ENCODE measurements around the gene STRN3.
A peak's percentile ranks its signal among the peaks of the same experiment; 100 is the strongest.
"Not testable (repeated sequence)": the region's sequence is repeated elsewhere in the genome, so short reads cannot be mapped to it uniquely, and the experiment has no call there.

Gene STRN3

DNA sequence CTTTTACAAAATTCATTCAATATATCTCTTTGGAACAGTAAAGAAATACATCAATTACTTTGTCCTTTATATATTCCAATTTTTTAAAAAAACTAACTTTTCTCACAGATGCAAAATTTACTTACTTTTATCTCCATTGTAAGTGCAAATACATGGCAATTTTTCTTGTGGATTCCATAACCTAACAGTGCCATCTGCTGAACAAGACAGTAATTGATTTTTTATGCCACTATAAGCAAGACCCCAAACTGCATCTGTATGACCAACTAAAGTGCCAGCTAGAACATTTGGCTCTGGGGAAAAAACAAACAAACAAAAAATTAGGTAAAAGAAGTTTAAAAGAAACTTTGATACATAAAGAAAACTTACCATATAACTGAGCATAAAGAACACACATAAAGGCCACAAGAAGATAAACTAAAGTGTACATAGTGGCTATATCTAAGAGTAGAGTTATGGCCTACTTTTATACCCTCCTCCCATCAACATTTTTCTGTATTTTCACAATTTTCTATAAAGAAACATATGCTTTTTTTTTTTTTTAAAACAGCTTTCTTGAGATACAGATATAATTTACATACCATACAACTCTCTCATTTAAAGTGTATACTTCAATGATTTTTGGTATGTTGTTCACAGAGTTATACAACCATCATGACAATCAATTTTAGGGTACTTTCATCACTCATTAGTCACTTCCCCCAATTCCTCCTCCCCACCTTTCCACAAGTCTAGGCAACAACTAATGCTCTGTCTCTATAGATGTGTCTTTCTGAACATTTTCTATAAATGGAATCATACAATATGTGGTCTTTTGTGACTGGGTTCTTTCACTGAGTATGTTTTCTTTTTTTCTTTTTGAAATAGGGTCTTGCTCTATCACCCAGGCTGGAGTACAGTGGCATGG is 119.2 kb downstream of the STRN3 start:
- DNase-seq: no peak

DNA sequence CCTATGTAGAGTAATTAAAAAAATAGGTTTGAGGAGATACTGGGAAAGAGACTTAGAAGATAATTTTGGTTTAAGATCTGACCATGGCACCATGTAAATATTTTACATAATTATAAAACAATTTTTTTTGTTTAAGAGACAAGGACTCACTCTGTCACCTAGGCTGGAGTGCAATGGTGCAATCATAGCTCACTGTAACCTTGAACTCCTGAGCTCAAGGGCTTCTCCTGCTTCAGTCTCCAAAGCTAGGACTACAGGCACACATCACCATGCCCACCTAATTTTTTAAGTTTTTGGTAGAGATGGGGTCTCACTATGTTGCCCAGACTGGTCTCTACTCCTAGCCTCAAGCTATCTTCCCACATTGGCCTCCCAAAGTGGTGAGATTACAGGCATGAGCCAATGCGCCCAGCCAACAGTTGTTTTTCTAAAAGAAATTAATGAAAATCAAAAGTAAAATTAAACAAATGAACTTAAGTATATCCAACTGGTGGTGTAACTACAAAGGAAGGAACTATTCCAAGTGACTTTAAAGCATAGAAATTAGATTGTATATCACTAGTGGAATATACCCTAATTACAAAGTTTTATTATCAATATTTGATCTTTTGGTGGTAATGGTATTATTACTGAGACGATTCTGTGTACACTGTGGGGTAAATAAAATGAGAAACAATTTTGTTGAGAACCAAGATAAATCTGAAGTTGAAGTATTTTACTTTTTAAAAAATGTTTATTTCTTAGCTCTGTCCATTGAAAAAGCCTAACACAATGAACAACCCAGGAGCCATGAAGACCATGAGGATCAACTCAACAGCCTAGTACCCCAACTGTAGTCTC is 122.7 kb downstream of the STRN3 start:
- no peak for DNase-seq

DNA sequence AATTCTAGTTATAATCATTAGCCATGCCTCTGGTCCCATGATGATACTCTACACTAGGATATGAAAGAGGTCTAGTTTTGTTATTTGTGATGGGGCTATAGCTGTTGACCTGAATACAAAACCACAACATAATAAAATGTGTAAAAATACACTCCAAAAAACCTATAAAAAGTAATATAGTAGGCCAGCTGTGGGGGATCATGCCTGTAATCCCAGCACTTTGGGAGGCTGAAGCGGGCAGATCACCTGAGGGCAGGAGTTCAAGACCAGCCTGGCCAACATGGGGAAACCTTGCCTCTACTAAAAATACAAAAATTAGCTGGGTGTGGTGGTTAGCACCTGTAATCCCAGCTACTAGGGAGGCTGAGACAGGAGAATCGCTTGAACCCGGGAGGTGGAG is 129.1 kb downstream of the STRN3 start:
- DNase-seq: not testable (repeated sequence)

DNA sequence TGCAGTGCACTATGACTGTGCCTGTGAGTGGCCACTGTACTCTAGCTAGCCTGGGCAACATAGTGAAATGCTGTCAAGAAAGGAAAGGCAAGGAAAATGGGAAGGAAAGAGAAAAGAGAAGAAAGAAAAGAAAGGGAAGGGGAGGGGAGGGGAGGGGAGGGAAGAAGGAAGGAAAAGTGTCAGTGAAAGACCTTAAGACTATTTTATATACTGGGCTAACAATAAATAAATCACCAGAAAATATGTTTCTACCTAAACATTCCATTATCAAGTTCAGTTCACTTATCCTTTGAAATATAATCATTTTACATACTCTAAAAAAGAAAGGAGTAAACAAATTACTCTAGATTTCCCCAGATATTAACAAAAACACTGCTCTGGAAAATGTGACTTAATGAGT is 129.7 kb downstream of the STRN3 start:
- no peak for DNase-seq

DNA sequence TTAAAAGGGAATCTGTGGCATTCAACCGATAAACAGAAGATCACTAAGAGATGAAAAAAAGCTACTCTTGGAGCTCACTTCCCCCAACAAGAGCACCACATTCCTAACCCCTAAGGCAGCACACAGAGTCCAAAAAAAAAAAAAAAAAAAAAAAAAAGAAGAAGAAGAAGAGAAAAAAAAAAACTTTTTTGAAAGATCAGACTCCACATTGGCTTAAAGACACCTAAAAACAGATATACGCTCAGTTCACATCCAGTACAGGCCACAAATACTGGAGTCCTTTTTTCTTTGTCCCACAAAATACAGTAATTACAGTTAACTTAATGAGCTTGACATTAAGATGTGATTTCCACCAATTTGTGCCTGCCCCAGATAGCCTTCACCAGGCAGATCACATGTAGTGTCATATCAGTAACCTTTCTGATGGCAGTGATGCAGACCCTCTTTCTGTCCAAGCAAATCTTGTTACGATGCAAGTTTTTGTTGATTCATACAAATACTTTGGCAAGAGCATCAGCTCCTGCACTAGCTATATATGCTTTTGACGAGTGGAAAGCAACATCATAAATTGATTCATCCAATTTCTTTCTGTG is 131.2 kb downstream of the STRN3 start:
- no peak for DNase-seq

DNA sequence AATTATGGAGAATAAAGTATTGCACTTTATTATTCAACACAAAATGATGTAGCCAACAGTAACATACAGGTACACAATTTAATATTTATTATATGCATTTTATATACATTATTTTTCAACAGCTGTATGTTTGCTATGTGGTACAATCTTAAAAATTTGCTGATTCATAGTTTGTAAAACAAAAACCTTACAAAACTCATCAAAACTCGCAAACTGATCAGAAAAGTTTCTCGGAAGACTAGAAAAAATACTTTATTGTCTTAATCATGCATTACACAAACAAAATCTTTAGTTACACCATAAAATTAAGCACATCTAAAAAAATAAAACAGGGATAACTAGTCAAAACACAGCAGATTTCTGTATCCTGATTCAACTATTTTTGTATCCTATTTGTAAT is 132.4 kb downstream of the STRN3 start:
- DNase-seq: no peak

DNA sequence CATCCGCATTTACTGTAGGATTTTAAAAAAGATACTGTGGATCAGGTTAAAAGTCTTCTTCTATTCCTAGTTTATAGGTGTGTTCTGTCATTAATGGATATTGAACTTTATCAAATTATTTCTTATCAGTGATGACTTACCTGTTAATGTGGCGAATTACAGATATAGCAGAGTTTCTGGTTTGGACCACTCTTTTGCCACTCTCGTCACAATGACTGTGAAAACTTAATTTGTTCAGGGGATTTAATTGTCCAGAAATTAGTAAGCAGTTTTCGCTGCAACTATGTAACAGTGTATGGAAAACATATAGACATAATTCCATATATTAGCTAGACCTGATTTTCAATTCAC is 137.0 kb downstream of the STRN3 start:
- no peak for DNase-seq

DNA sequence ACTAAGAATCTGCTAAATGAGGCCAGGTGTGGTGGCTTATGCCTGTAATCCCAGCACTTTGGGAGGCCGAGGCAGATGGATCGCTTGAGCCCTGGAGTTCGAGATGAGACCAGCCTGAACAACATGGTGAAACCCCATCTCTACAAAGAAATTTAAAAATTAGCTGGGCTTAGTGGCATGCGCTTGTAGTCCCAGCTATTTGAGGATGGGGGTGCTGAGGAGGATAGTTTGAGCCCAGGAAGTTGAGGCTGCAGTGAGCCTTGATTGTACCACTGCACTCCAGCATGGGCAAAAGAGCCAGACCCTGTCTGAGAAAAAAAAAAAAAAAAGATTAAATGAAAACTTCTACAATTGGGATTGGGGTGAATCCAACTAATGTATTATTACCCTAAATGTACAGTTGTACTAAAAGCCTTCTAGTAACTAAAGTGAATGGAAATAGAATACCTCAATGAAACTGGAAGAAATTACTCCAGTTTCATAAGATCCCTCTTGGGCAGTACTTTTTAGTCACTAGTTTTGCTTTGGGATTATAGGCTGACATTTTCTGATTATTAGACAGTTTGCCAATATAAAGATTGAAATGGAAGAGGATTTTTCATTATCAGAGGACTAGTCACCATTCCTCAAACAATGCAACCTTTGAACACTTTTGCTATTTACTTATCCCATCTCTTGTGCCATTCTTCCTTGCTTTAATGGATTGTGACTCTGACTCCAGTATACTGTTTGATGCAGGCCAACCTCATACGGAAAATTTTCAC is 137.5 kb downstream of the STRN3 start:
- no peak for DNase-seq

DNA sequence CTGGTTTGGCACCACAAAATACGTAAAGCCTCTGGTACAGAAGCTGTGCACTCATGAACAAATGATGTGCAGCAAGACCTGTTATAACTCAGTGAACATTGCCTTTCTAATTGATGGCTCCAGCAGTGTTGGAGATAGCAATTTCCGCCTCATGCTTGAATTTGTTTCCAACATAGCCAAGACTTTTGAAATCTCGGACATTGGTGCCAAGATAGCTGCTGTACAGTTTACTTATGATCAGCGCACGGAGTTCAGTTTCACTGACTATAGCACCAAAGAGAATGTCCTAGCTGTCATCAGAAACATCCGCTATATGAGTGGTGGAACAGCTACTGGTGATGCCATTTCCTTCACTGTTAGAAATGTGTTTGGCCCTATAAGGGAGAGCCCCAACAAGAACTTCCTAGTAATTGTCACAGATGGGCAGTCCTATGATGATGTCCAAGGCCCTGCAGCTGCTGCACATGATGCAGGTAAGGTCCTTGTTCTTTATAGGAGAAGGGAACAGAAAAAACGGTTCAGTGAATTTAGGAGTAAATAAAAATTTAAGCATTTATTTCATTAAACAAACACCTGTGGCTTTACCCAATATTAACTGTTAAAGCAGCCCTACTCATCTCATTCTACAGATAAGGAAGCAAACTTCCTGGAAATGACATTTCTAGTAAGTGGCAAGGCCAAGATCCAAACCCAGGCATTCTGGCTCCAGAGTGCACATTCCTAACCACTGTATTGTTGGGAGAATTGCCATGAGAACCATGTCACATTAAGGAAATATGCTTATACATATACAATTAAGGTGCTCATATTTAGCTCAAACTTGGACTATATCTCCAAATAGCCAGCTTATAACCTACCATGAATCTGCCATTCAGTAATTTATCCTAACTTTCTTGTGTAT is 140.1 kb downstream of the STRN3 start:
- no peak for DNase-seq

DNA sequence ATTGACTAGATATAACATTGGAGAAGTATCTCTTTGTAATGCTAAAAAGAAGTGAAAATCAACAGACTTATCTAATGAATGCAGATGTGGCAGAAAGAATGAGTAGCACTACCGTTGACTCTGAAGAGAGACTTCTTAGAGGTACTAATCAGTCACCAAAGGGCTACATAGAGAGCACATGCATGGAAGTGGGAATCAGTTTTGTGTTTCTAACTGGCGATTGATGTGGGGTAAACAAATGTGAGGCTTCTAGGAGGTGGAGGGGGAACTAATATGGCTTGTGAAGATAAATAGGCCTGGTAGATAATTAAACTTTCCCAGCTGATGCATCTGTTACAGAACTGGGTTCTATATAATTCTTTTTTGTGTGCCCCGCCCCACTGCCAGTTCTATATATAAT is 141.3 kb downstream of the STRN3 start:
- no peak for DNase-seq

DNA sequence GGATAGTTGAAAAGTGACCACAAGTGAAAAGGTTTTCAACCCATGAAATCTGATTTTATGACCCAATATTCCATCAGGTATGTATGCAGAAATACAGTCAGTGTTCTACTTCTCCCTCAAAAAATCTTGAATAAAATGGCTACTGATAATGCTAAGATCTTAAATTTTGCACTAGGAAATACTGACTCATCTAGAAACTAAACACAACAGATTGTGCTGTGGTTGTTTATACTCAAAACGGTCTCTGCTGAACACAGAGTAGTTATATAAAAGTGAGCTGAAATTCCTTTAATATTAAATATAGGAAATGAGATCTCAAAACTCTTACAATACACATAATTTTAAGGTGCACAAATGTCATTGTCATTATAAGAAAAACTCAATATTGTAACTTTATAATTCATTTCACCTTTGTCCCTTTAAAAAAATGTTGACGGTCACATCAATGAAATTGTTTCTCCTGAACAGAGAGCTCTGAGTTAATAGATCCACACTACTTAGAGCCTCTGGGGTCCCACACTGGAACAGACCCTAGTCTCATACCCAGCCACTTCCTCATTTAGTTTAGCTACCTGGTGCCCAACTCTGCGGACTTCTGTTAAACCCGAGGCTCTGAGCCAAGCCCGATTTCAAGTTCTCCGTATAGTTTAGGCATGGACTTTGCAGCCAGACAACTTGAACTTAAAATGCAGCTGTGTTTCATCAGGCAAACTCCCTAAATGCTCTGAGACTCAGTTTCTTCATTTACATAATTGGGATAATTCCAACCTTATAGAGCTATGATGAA is 142.5 kb downstream of the STRN3 start:
- no peak for DNase-seq

DNA sequence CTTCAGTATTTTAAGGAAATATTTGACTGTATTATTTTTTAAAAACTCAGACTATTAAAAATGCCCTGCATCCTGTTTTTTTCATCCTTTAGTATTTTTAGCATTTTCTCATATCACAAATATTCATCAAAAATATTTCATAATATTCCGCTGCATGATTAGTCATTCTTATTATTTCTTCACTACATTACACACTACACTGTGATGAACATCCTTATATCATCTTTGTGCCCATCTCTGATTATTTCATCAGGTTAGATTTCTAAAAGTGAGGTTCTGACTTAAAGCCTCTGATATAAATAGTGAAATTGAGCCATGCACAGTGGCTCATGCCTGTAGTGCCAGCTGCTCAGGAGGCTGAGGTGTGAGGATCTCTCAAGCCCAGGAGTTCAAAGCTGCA is 143.7 kb downstream of the STRN3 start:
- peak in 1 of 2 donors; percentile 46 for DNase-seq

DNA sequence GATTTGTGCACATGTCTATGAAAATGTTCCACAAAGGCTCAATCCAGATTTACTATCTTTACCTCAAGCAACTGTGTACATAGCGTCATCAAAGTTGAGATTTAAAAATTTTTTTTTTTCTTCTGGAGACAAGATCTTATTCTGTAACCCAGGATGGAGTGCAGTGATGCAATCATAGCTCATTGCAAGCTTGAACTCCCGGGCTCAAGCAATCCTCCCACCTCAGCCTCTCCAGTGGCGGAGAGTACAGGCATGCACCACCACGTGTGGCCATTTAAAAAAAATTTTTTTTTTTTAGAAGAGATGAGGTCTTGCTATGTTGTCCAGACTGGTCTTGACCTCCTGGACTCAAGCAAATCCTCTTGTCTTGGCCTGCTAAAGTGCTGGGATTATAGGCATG is 149.5 kb downstream of the STRN3 start:
- DNase-seq: no peak

DNA sequence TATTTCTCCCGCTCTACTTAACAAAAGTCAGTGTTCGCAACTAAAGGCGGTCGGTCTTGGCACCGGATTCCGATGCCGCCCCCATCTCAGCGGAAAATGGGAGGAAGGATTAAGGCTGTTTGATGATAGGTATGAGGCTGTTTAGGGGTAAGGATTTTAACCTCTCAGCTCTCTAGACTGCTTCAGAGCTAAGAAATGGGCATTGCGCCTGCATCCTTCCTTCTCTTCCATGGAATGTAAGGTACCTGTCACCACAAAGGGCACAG is 150.5 kb downstream of the STRN3 start:
- no peak for DNase-seq

DNA sequence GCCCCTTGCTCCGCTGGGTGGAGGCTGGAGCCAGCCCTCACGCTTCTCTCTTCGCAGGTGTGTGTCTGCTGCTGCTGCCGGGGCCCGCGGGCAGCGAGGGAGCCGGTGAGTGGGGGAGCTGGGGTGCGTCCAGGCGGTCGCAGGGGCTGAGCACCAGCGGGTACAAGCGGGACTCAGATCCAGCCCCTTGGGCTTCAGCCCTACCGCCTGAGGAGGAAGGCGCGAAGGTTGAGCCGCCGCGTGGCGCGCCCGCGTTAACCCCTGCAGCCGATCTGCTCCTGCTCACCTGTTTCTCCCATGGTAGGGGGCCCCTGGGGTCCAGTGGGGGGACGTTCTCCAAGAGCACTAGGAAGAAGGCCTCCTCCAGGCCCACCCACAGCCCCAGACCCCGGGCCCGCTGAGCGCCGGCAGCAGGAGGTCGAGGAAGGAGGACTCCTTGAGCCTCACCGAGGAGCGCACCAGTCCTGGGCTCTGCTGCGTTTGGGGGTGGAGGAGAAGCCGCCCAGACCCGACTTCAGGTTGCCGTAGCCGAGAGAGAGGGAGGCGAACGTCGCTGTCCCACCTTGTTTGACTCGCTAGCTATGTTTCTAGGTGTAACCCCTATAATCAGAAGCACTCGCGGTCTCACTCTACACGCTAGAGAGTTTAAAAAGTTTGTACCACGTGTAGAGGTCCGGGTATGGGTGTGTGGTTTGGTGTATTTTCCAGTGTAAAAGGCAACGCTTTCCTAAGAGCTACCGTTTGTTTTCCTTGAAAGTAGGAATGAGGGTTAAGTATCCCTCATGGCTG is 151.0 kb downstream of the STRN3 start:
- DNase-seq: no peak

DNA sequence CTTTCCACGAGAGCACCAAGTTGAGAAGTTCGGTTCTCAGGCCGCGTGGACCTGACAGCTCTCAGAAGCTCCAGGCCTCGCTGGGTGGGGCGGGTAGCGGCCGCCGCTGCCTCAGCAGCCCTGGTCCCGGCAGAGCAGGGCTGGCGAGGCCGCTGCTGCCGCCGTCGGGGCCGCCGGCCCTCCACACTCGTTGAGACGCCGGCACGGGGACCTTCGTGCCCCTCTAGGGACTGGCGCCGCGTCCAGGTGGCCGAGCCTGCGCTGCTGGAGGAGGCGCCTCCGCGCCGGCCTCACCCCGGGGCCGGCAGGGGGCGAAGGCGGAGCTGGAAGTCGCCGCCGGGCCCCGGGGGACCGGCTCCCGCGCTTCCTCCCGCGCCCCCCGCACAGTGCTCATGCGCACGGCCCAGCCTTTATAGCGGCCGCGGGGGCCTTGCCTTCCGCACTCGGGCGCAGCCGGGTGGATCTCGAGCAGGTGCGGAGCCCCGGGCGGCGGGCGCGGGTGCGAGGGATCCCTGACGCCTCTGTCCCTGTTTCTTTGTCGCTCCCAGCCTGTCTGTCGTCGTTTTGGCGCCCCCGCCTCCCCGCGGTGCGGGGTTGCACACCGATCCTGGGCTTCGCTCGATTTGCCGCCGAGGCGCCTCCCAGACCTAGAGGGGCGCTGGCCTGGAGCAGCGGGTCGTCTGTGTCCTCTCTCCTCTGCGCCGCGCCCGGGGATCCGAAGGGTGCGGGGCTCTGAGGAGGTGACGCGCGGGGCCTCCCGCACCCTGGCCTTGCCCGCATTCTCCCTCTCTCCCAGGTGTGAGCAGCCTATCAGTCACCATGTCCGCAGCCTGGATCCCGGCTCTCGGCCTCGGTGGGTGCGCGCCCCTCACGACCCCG is 151.8 kb downstream of the STRN3 start, which contains the start of gene COCH:
TSS of gene COCH (plus strand) at position 440 of the 879 bp plus-strand sequence. CDS start at position 820, 380 bp downstream.
- DNase-seq: peak in 1 of 2 donors; percentile 27

DNA sequence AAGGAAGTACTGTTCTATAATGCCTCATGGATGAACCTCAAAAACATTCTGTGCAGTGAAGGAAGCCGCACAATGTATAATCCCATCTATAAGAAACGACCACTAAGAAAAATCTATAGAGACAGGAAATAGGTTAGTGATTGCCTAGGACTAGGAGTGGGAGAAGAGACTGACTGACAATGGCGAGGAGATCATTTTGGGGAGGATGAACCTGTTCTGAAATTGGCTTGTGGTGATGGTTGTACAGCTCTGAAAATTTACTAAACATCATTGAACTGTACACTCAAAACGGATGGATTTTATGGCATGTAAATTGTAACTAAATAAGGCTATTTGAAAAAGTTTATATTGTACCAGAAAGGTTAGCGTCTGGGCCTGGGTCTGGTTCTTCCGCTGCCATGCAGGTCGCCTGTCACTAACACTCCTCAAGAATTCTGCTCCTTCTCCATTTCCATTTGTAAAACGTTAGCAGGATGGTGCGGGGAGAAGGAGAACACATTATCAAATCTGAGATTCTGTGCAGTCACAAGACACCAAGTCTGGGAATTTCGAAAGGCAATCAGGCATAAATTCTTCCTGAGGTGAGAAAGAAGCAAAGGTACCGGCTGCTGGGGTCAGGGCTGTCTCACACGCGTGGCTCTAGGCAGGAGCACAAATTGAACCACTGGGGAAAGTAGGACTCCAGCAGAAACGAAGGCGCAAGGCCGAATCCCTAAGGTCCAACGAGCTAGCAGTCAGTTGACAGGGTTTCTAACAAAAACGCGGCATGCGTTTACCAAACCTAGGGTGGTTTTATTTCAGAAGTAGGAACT is 152.7 kb downstream of the STRN3 start:
- DNase-seq: no peak

DNA sequence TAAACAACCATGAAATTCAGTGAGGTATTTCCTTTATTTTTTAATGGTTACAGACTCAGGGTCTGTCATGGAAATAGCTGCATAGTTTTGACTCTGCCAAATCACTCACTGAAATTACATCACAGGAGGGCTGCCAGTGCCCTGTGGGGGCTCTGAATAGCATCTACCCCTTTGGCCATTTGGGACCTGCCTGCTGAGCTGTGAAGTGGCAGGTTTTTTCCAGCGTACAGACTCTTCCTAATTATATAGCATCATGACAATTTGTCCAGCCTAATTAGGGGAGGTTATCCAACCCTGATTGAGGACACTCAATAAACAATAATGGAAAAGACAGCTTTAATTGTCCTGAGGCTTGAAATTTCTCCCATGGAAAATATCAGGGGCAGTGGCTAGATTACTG is 153.6 kb downstream of the STRN3 start:
- no peak for DNase-seq
